ENCODE measurements around the gene PELO.

GRCh38 chr5:52837068-52837467 lies 49.4 kb downstream of the PELO start:
- TF ChIP-seq FOXM1 (IDR thresholded peaks at IDR 0.05; ENCODE audit: borderline replicate concordance), result no peak
- TF ChIP-seq FOXA1 (IDR thresholded peaks at IDR 0.05), result no peak
- TF ChIP-seq LEF1 (IDR thresholded peaks at IDR 0.05; ENCODE audit: borderline replicate concordance), result no peak
- TF ChIP-seq HDGF (IDR thresholded peaks at IDR 0.05; ENCODE audit: borderline replicate concordance), result no peak
- no peak for TF ChIP-seq TARDBP (IDR thresholded peaks at IDR 0.05)
- no peak for TF ChIP-seq ELF4 (IDR thresholded peaks at IDR 0.05)

All from HEK293T (cell line).